DMS53 (cell line): ENCODE measurements around the gene CLIP4.
A peak's percentile ranks its signal among the peaks of the same experiment; 100 is the strongest.
"Not testable (repeated sequence)": the region's sequence is repeated elsewhere in the genome, so short reads cannot be mapped to it uniquely, and the experiment has no call there.

Source experiments
- DNase-seq: peaks from one replicate; lab custom pipeline; 2025; lab: John Stamatoyannopoulos, UW

CLIP4 gene

GRCh38 chr2:29100564-29100963, 14.7 kb upstream of the CLIP4 start:
- no peak for DNase-seq

- no peak for DNase-seq
Measured at GRCh38 chr2:29104688-29105087, 10.5 kb upstream of the CLIP4 start.

- no peak for DNase-seq
Measured at GRCh38 chr2:29105375-29105774, 9.8 kb upstream of the CLIP4 start.

- no peak for DNase-seq
Measured at GRCh38 chr2:29106256-29106655, 9.0 kb upstream of the CLIP4 start.

GRCh38 chr2:29106980-29107388, 8.2 kb upstream of the CLIP4 start:
- no peak for DNase-seq

- not testable (repeated sequence) for DNase-seq
Measured at GRCh38 chr2:29107547-29107946, 7.7 kb upstream of the CLIP4 start.

- peak; percentile 12 for DNase-seq
Measured at GRCh38 chr2:29108225-29108624, 7.0 kb upstream of the CLIP4 start.

GRCh38 chr2:29109246-29109645, 6.0 kb upstream of the CLIP4 start:
- DNase-seq = no peak

GRCh38 chr2:29110916-29111535, 4.2 kb upstream of the CLIP4 start:
- DNase-seq = peak; percentile 82

GRCh38 chr2:29112379-29112778, 2.8 kb upstream of the CLIP4 start:
- no peak for DNase-seq

- no peak for DNase-seq
Measured at GRCh38 chr2:29113027-29113686, 2.1 kb upstream of the CLIP4 start.

- DNase-seq = peak; percentile 85
Measured at GRCh38 chr2:29113891-29114321, 1.3 kb upstream of the CLIP4 start.

GRCh38 chr2:29114586-29114945, 649 bp upstream of the CLIP4 start:
- DNase-seq = peak; percentile 52

- peak; percentile 80 for DNase-seq
Measured at GRCh38 chr2:29115797-29116781, 874 bp downstream of the CLIP4 start.

GRCh38 chr2:29117636-29118303, 2.6 kb downstream of the CLIP4 start:
- DNase-seq = peak; percentile 83

GRCh38 chr2:29119211-29119610, 4.0 kb downstream of the CLIP4 start:
- no peak for DNase-seq

GRCh38 chr2:29120846-29121245, 5.6 kb downstream of the CLIP4 start:
- no peak for DNase-seq

- DNase-seq = no peak
Measured at GRCh38 chr2:29123617-29124349, 8.6 kb downstream of the CLIP4 start.

- no peak for DNase-seq
Measured at GRCh38 chr2:29124504-29124903, 9.3 kb downstream of the CLIP4 start.

- DNase-seq = peak; percentile 43
Measured at GRCh38 chr2:29129586-29130281, 14.5 kb downstream of the CLIP4 start.

GRCh38 chr2:29130295-29130694, 15.1 kb downstream of the CLIP4 start:
- peak; percentile 74 for DNase-seq
